DMS 273 (cell line): ENCODE results near the gene UNC5CL.

ENCODE experiments used
- DNase-seq: peaks from one replicate; lab custom pipeline; 2025; ENCODE audit not compliant: unreplicated experiment; lab: John Stamatoyannopoulos, UW

The UNC5CL gene

DNA sequence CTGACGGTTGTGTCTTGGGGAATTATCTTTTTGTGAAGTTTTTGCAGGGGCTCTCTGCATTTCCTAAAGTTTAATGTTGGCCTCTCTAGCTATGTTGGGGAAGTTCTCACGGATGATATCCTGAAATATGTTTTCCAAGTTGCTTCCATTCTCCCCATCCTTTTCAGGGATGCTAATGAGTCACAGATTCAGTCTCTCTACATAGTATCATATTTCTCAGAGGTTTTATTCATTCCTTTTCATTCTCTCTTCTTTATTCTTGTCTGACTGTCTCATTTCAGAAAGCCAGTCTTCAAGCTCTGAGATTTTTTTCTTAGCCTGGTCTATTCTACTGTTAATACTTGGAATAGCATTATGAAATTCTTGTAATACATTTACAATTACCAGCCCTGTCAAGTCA, 61.3 kb downstream of the UNC5CL start:
- DNase-seq: no peak

GRCh38 chr6:40977085-40977484, 61.9 kb downstream of the UNC5CL start:
- no peak for DNase-seq
